Measurements from ENCODE around the gene STRIP2. TPM values are rescaled to one million over a fixed set of nuclear protein-coding genes. Genes with fewer than 3 reads are reported as not detected.

Gene STRIP2
- total and polyA plus RNA-seq, 4 experiments from 2014 or later: 0.20 to 0.22 TPM; not detected in 2

DNA sequence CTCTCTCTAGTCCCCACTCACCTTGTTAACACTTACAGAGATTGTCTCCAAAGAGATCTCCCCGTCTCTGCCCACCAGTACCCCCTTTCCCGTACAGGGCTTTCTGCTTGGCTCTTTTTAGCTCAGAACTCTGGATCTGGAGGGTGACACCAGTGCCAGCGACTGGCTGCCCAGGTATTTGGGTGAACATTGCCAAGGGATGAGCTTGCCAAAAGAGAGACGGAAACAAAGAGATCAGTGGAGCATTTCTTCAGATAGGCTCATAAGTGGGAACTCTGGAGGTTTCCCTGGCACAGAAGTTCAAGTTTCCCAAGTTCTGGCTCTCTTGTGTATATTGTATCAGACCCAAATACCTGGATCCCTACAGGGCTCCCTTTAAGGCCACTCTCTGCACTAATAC, 30.0 kb downstream of the STRIP2 start:
- ChIA-PET CTCF (ENCODE audit: partially characterized antibody) (interaction anchor here (2.0 to 2.6 kb wide), 2 partner anchors 97 to 120 kb away, joined by 7 to 14 read pairs; no protein-coding TSS in a partner anchor), POLR2A (ENCODE audit: partially characterized antibody) (no interaction called here)
- no peaks in the 10 kb centered on the region for H3K36me3 Mint-ChIP-seq
- no peaks in the 10 kb centered on the region for H3K9me3 Mint-ChIP-seq
- H3K9me3 ChIP-seq (ENCODE audit: control insufficient read depth in 1 of 2, low read length in 2 of 2): no peaks in the 10 kb centered on the region
- H3K27ac ChIP-seq (ENCODE audit: low read depth, low read length): no peak overlapping the region
- intact Hi-C loops (cut with micrococcal nuclease): no loop called here
- H3K4me3 Mint-ChIP-seq: no peak overlapping the region
- no peaks in the 10 kb centered on the region for H3K27me3 Mint-ChIP-seq
- DNase-seq: no peak
- no peaks in the 10 kb centered on the region for H3K27me3 ChIP-seq (ENCODE audit: insufficient read depth, low read length)
- no peaks in the 10 kb centered on the region for H3K36me3 ChIP-seq (ENCODE audit: insufficient read depth, low read length)
- H3K4me1 Mint-ChIP-seq: no peaks in the 10 kb centered on the region
- no peaks in the 10 kb centered on the region for H3K4me1 ChIP-seq (ENCODE audit: insufficient read depth, low read length)
- H3K4me3 ChIP-seq (ENCODE audit: low read length in 2 of 2): no peak overlapping the region
- H3K27ac Mint-ChIP-seq: no peak overlapping the region

- POLR2A ChIA-PET (ENCODE audit: partially characterized antibody): no interaction called here
- DNase-seq: no peak
- no peaks in the 10 kb centered on the region for H3K4me1 ChIP-seq (ENCODE audit: insufficient read depth, low read length)
- intact Hi-C loops (cut with micrococcal nuclease): no loop called here
- H3K9me3 ChIP-seq (ENCODE audit: control insufficient read depth in 1 of 2, low read length in 2 of 2): no peaks in the 10 kb centered on the region
- no peaks in the 10 kb centered on the region for H3K36me3 ChIP-seq (ENCODE audit: insufficient read depth, low read length)
- H3K36me3 Mint-ChIP-seq: no peaks in the 10 kb centered on the region
- no peak overlapping the region for H3K27ac Mint-ChIP-seq
- H3K9me3 Mint-ChIP-seq: no peaks in the 10 kb centered on the region
- H3K27me3 Mint-ChIP-seq: no peaks in the 10 kb centered on the region
- no peak overlapping the region for H3K27ac ChIP-seq (ENCODE audit: low read depth, low read length)
- H3K4me1 Mint-ChIP-seq: no peaks in the 10 kb centered on the region
- CTCF ChIA-PET (ENCODE audit: partially characterized antibody): interaction anchor here (2.0 to 2.6 kb wide), 2 partner anchors 97 to 120 kb away, joined by 7 to 14 read pairs; no protein-coding TSS in a partner anchor
- H3K4me3 Mint-ChIP-seq: no peak overlapping the region
- H3K27me3 ChIP-seq (ENCODE audit: insufficient read depth, low read length): no peaks in the 10 kb centered on the region
- H3K4me3 ChIP-seq (ENCODE audit: low read length in 2 of 2): no peak overlapping the region
Observed at GRCh38 chr7:129465080-129465479, 30.8 kb downstream of the STRIP2 start.

GRCh38 chr7:129466796-129467195, 32.6 kb downstream of the STRIP2 start:
- no peak overlapping the region for H3K27ac ChIP-seq (ENCODE audit: low read depth, low read length)
- intact Hi-C loops (cut with micrococcal nuclease): no loop called here
- no peak overlapping the region for H3K4me3 ChIP-seq (ENCODE audit: low read length in 2 of 2)
- H3K4me1 ChIP-seq (ENCODE audit: insufficient read depth, low read length): no peaks in the 10 kb centered on the region
- no peak for DNase-seq
- H3K27me3 Mint-ChIP-seq: no peaks in the 10 kb centered on the region
- H3K27me3 ChIP-seq (ENCODE audit: insufficient read depth, low read length): no peaks in the 10 kb centered on the region
- no peaks in the 10 kb centered on the region for H3K36me3 Mint-ChIP-seq
- no peaks in the 10 kb centered on the region for H3K9me3 ChIP-seq (ENCODE audit: control insufficient read depth in 1 of 2, low read length in 2 of 2)
- POLR2A ChIA-PET (ENCODE audit: partially characterized antibody): no interaction called here
- H3K4me3 Mint-ChIP-seq: no peak overlapping the region
- no peaks in the 10 kb centered on the region for H3K4me1 Mint-ChIP-seq
- H3K27ac Mint-ChIP-seq: no peak overlapping the region
- H3K9me3 Mint-ChIP-seq: no peaks in the 10 kb centered on the region
- CTCF ChIA-PET (ENCODE audit: partially characterized antibody): no interaction called here
- H3K36me3 ChIP-seq (ENCODE audit: insufficient read depth, low read length): no peaks in the 10 kb centered on the region

DNA sequence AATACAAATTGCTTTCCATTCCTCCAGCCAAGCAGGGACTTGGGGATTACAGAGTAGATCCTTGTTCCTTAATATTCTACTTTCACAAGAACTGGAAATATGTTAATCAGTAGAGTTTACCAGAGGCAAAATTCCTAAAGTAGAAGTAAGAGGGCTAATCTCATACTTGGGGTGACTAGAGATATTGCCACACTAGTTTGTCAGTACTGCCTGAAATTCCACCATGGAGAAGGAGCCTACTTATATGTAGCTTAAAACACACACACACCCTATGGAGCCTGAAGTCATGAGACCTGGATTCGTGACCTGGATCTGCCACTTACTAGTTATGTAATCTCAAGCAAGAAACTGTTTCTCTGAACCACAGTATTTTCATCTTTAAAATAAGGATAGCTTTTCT, 33.9 kb downstream of the STRIP2 start:
- no peak overlapping the region for H3K4me3 Mint-ChIP-seq
- H3K4me1 Mint-ChIP-seq: no peaks in the 10 kb centered on the region
- Histone ChIP-seq H3K4me3 (ENCODE audit: low read length in 2 of 2) (no peak overlapping the region), H3K27me3 (ENCODE audit: insufficient read depth, low read length) (no peaks in the 10 kb centered on the region), H3K4me1 (ENCODE audit: insufficient read depth, low read length) (no peaks in the 10 kb centered on the region), H3K9me3 (ENCODE audit: control insufficient read depth in 1 of 2, low read length in 2 of 2) (no peaks in the 10 kb centered on the region), H3K27ac (ENCODE audit: low read depth, low read length) (no peak overlapping the region), H3K36me3 (ENCODE audit: insufficient read depth, low read length) (no peaks in the 10 kb centered on the region)
- no peak overlapping the region for H3K27ac Mint-ChIP-seq
- intact Hi-C loops (cut with micrococcal nuclease): no loop called here
- H3K27me3 Mint-ChIP-seq: no peaks in the 10 kb centered on the region
- ChIA-PET POLR2A (ENCODE audit: partially characterized antibody) (no interaction called here), CTCF (ENCODE audit: partially characterized antibody) (interaction anchor here (1.0 to 8.1 kb wide), 5 partner anchors 92 to 125 kb away, joined by 3 to 136 read pairs (median 4); no protein-coding TSS in a partner anchor)
- H3K36me3 Mint-ChIP-seq: no peaks in the 10 kb centered on the region
- DNase-seq: no peak
- H3K9me3 Mint-ChIP-seq: no peaks in the 10 kb centered on the region

GRCh38 chr7:129468547-129468946, 34.3 kb downstream of the STRIP2 start:
- intact Hi-C loops (cut with micrococcal nuclease): no loop called here
- Histone ChIP-seq H3K9me3 (ENCODE audit: control insufficient read depth in 1 of 2, low read length in 2 of 2) (no peaks in the 10 kb centered on the region), H3K36me3 (ENCODE audit: insufficient read depth, low read length) (no peaks in the 10 kb centered on the region), H3K4me1 (ENCODE audit: insufficient read depth, low read length) (no peaks in the 10 kb centered on the region), H3K27me3 (ENCODE audit: insufficient read depth, low read length) (no peaks in the 10 kb centered on the region), H3K27ac (ENCODE audit: low read depth, low read length) (no peak overlapping the region), H3K4me3 (ENCODE audit: low read length in 2 of 2) (no peak overlapping the region)
- Mint-ChIP-seq H3K36me3 (no peaks in the 10 kb centered on the region), H3K9me3 (no peaks in the 10 kb centered on the region), H3K4me3 (no peak overlapping the region), H3K27me3 (no peaks in the 10 kb centered on the region), H3K4me1 (no peaks in the 10 kb centered on the region), H3K27ac (peak overlapping the region in 1 of 7 donors; percentile 35)
- ChIA-PET CTCF (ENCODE audit: partially characterized antibody) (interaction anchor here (0.9 to 8.1 kb wide), 7 partner anchors 12 to 126 kb away, joined by 3 to 136 read pairs (median 4); no protein-coding TSS in a partner anchor), POLR2A (ENCODE audit: partially characterized antibody) (no interaction called here)
- DNase-seq: peak in 1 of 5 donors; percentile 1

GRCh38 chr7:129469930-129470329, 35.7 kb downstream of the STRIP2 start:
- Histone ChIP-seq H3K4me1 (ENCODE audit: insufficient read depth, low read length) (no peaks in the 10 kb centered on the region), H3K36me3 (ENCODE audit: insufficient read depth, low read length) (no peaks in the 10 kb centered on the region), H3K27me3 (ENCODE audit: insufficient read depth, low read length) (no peaks in the 10 kb centered on the region), H3K9me3 (ENCODE audit: control insufficient read depth in 1 of 2, low read length in 2 of 2) (no peaks in the 10 kb centered on the region), H3K27ac (ENCODE audit: low read depth, low read length) (no peak overlapping the region), H3K4me3 (ENCODE audit: low read length in 2 of 2) (no peak overlapping the region)
- DNase-seq: no peak
- H3K36me3 Mint-ChIP-seq: no peaks in the 10 kb centered on the region
- no peaks in the 10 kb centered on the region for H3K27me3 Mint-ChIP-seq
- H3K4me1 Mint-ChIP-seq: no peaks in the 10 kb centered on the region
- POLR2A ChIA-PET (ENCODE audit: partially characterized antibody): no interaction called here
- no peaks in the 10 kb centered on the region for H3K9me3 Mint-ChIP-seq
- intact Hi-C loops (cut with micrococcal nuclease): loop anchor here (5.0 to 10.0 kb wide), 2 partner anchors 542 to 565 kb away; no protein-coding TSS in a partner anchor
- H3K4me3 Mint-ChIP-seq: no peak overlapping the region
- CTCF ChIA-PET (ENCODE audit: partially characterized antibody): interaction anchor here (0.6 to 8.1 kb wide), 10 partner anchors 17 to 801 kb away, joined by 3 to 136 read pairs (median 3); no protein-coding TSS in a partner anchor
- no peak overlapping the region for H3K27ac Mint-ChIP-seq

DNA sequence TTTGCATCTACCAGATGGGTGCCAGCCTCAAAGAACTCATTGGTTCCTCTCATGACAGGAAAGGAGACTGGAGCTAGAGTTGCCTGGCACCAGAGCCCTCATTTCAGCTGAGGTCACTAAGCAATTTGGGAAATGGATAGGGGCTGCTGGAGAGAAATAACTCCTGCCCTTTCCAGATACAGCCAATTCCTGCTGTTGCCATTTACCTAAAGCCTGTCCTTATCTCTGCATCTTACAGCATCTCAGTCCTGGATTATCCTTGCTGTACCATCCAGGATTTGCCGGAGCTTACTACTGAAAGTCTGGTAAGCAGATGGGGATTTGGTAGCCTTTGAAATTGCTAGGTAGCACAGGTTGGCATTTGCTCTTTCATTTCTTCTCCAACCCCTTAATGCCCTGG, 36.2 kb downstream of the STRIP2 start:
- no peaks in the 10 kb centered on the region for H3K36me3 Mint-ChIP-seq
- no peak overlapping the region for H3K4me3 Mint-ChIP-seq
- DNase-seq: no peak
- no peaks in the 10 kb centered on the region for H3K4me1 Mint-ChIP-seq
- Histone ChIP-seq H3K27me3 (ENCODE audit: insufficient read depth, low read length) (no peaks in the 10 kb centered on the region), H3K36me3 (ENCODE audit: insufficient read depth, low read length) (no peaks in the 10 kb centered on the region), H3K9me3 (ENCODE audit: control insufficient read depth in 1 of 2, low read length in 2 of 2) (no peaks in the 10 kb centered on the region), H3K4me3 (ENCODE audit: low read length in 2 of 2) (no peak overlapping the region), H3K4me1 (ENCODE audit: insufficient read depth, low read length) (no peaks in the 10 kb centered on the region), H3K27ac (ENCODE audit: low read depth, low read length) (no peak overlapping the region)
- CTCF ChIA-PET (ENCODE audit: partially characterized antibody): interaction anchor here (0.6 to 8.1 kb wide), 11 partner anchors 18 to 801 kb away, joined by 3 to 136 read pairs (median 3); no protein-coding TSS in a partner anchor
- H3K27ac Mint-ChIP-seq: no peak overlapping the region
- no peaks in the 10 kb centered on the region for H3K9me3 Mint-ChIP-seq
- POLR2A ChIA-PET (ENCODE audit: partially characterized antibody): no interaction called here
- intact Hi-C loops (cut with micrococcal nuclease): loop anchor here (5.0 to 10.0 kb wide), 2 partner anchors 542 to 566 kb away; no protein-coding TSS in a partner anchor
- H3K27me3 Mint-ChIP-seq: no peaks in the 10 kb centered on the region

Data from CD4-positive, alpha-beta memory T cell (primary cell).